ENCODE results near the gene MTF2.

DNA sequence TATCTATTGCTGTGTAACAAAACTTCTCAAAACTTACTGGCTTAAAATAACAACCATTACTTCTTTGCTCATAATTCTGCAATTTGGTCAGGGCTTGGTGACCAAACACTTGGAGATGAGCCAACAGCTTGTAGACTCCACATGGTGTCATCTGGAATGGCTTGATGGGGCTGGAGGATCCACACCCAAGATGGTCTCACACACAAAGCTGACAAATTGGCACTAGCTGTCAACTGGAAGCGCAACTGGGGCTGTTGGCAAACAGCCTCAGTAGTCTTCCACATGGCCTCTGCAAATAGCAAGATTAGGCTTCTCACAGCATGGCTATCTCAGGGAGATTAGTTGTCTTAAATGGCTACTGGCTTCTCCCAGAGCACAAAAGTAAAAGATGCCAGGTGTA, 27.1 kb upstream of the MTF2 start:
- TF ChIP-seq, protein P1, sequence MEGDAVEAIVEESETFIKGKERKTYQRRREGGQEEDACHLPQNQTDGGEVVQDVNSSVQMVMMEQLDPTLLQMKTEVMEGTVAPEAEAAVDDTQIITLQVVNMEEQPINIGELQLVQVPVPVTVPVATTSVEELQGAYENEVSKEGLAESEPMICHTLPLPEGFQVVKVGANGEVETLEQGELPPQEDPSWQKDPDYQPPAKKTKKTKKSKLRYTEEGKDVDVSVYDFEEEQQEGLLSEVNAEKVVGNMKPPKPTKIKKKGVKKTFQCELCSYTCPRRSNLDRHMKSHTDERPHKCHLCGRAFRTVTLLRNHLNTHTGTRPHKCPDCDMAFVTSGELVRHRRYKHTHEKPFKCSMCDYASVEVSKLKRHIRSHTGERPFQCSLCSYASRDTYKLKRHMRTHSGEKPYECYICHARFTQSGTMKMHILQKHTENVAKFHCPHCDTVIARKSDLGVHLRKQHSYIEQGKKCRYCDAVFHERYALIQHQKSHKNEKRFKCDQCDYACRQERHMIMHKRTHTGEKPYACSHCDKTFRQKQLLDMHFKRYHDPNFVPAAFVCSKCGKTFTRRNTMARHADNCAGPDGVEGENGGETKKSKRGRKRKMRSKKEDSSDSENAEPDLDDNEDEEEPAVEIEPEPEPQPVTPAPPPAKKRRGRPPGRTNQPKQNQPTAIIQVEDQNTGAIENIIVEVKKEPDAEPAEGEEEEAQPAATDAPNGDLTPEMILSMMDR (IDR thresholded peaks at IDR 0.05): no peak
- TF ChIP-seq POLR2A (IDR thresholded peaks at IDR 0.05) (no peak), POLR2AphosphoS5 (IDR thresholded peaks at IDR 0.05) (no peak)
